HG03439 (cell line): ENCODE data around the gene TUBGCP6.

Experiments
- ATAC-seq: cut with Tn5 transposase; IDR thresholded peaks from one replicate; pipeline ENCODE4 v1.9.1; 2021; ENCODE audit warnings: mild to moderate bottlenecking, moderate library complexity; ENCODE audit not compliant: unreplicated experiment

Gene TUBGCP6

DNA sequence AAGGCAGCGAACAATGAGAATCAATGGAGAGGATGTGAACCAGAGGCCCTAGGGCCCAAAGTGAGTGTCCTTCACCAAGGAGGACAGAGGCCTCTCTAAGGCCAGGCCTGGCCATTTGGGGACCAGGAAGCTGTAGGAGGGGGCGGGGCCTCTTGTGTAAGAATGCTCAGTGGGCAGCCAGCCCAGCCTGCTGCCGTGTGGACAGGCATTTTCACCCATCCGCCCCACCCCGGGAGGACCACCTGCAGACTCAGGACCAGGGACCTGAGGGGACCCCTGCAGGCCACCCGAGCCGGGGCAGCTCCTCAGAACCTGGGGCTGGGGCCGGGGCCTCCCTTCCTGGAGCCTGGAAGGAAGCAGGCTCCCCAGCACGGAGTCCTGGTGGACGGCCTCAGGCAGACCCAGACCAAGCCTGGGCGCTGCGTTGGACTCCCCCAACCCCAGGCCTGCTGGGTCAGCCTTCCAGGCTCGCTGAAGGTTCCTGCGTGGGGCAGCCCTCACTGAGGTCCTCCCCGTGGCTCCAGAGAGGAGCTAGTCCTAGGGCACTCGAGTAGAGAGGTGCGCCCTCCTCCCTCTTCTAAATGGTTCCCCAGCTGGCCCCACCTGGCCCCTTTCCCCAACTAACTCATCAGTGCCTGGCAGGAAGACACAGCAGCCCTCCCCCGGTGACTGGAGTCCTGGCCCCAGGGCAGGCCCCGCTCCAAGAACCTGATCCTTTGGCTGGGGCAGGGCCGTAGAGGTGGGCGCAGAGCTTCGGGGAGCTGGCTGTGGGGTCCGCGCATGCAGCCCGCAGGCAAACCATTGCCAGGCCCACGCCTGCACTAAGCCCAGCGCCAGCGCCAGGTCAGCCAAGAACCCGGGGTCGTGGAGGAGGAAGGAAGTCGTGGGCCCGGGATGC is 60.6 kb downstream of the TUBGCP6 start:
- ATAC-seq = no peak

DNA sequence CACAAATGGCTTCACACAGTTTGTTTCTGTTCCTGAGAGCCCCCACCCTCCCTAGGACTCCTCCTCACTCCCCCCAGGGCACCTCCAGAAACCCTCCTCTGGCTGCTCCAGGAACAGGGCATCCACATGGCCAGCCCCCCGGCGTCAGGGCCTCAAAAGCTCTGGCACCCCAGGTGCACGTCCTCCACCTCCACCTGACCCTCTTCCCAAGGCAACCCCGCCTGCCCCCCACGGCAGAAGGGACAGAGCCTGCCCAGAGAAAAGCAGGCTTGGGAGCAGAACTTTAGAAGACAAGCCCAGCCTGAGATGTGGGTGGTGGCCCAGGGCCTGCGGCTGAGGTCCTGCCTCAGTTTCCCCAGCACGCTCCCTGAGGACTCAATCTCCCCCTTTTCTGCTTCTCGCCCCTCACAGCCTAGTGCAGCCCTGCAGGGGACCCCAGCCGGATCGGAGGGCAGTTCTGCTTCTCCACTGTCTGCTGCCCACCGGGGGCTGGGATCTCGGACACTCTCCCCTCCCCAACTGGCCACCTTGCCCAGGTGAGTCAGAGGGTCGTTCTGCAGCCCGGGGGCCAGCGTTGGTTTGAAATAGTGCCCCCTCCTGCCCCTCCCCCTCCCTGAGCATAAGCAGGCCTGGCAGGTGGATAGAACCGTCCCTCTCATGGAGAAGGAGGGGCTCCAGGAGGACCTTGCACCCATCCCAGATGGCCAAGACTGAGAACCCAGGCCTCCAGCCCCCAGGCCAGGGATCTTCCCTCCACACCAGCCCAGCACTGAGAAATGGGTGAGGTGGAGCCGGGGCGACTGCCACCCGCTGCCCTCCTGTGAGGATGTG is 61.5 kb downstream of the TUBGCP6 start:
- ATAC-seq = no peak

DNA sequence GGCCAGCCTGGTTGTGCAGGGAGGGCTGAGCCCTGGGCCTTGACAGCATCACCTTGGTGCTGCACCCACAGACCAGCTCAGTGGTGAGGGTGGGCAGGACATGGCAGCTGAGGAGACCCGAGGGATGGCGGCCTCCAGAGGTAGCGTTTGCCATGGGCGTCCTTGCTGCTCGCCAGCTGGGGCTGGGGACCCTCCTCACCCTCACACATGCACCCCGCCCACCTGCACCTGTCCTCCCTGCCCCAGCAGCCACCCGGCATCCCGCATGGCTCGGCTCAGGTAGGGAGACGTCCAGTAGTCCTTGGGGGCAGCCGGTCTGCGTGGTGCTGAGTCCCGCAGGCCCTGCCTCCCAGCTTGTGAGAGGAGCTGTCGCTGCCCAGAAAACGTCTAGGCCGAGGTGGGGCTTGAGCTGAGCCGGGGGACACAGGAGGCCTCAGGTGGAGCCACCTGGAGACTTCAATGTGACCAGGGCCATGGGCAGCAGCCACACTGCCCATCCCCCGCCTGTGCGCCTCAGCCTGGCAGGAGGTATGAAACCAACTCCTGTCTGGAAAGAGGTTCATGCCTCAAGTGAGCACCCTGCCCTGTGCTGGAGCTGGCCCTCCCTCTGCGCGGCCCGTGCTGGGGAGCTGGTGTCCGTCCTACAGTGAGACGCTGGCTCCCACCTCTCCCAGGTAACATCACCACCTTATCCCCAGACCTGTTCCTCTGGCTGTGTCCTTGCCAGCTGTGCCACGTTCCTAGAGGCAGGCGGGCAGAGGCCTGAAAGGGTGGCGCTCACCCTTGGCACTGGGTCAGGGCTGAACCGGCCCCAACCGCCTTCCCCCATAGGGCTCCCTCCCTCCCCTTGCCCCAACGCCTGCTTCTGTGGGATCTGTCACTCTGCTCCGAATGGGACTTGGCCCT is 62.4 kb downstream of the TUBGCP6 start:
- no peak for ATAC-seq

DNA sequence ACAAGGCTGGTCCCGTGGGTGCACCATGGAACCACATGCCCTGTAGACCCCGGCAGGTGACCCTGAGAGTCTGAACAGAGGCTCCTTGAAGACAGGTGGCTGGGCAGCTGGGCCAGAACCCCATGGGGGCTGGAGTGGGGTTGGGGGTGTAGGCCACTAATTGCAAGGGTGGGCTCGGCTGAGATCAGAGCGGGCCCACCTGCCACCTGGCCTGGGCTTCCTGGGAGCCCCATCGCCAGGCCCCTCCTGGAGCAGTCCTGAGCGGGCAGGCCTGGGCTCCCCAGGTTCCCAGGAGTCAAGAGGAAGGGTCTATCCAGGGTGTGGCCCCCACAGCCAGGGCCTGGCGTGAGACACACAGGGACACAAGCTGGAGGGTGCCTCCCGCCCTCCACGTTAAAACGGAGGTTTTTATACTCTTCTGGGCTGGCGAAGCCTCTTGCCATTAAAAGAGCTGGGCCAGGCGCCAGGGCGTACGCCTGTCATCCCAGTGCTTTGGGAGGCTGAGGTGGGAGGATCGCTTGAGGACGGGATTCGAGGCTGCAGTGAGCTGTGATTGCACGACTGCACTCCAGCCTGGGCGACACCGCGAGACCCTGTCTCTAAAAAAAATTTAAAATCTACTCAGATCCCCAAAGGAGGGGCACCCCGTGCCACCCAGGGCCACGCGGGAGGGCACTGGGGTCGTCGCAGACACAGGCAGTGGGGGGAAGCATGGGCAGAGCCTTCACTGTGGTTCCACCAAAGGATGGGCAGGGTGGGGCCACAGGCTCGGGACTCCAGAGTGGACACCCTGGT is 63.9 kb downstream of the TUBGCP6 start:
- ATAC-seq = no peak

DNA sequence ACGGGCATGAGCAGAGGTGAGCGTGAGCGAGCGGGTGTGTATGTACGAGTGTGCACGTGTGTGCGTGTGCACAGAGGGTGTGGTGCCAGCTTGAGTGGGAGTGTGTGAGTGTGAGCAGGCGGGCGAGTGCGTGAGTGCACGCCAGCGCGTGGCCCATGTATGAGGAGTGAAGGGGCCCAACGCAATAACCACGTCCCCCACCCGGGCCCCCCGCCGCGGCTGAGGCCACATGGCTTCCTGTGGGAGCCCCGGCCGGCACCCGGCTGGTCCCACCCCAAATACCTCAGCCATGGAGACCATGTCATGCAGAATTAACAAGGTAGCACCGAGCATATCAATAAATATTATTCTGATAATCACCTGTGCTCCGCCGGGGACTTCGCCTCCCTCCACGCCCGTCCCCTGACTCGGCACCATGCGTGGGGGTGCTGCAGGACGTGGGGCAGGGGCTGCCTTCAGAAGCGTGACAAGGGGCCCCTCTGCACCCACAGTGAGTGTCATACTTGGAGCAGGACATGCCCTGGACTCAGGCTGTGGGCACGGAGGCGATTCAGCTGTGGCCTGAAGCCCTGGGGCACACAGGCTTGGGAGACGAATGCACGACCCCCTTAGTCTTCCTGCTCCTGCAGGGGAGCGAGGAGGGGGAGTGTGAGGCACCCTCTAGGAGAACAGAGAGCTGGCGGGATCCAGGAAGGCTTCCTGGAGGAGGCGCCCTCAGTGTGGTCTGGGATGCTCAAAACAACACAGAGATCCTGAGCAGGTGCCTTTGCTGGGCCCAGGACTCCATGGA is 64.7 kb downstream of the TUBGCP6 start:
- ATAC-seq = no peak

DNA sequence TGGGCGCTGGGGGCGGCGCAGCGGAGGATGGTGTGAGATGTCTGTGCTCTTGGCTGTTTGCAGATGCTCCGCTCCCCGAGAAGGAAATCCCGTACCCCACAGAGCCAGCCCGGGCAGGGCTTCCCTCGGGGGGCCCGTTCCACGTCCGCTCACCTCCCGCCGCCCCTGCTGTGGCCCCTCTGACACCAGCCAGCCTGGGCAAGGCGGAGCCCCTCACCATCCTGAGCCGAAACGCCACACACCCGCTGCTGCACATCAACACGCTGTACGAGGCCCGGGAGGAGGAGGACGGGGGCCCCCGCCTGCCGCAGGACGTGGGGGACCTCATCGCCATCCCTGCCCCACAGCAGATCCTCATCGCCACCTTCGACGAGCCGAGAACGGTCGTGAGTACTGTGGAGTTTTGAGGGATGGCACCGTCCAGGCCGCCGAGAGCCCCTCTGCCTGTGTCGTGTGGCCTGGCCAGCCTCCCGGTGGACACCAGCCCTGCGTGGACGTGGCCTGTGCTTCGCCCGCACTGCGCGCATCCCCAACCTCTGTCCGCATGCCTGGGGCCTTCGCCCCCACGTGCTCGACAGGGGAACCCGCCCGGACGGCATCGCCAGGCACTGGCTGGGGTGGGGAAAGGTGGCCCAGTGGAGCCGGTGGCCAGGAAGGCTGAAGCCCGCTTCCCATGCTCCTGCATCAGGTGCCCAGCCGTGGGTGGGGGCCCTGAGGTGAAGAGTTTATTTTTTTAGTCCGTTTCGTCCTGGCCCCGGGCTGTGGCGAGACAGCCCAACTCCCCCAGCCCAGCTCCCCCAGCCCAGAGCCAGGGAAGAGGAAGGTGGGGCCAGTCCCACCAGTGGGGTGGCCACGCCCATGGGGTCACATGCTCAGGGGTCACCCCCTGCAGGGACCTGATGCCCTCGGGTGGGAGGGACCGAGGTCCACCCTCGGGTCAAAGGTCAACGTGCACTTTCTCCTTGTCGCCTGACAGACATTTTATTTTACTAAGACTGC is 65.7 kb downstream of the TUBGCP6 start:
- ATAC-seq = no peak

DNA sequence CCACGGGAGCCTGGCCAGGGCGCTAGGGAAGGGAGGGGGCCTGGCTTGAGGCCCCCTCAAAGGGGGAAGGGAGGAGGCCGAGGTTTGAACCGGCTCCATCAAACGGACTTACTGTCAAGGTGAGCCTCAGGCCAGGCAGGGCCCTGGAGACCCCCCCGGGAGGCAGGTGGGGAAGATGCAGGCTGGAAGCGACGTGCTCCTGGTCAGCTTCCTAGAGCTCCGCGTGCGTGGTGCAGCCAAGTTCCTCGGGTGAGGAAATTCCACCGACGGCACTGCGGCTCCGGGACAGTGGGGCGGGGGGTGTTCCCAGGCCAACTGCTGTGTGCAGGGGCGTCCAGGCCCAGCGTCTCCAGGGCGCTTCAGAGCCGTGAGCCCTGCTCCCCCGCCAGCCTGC is 66.4 kb downstream of the TUBGCP6 start:
- no peak for ATAC-seq

DNA sequence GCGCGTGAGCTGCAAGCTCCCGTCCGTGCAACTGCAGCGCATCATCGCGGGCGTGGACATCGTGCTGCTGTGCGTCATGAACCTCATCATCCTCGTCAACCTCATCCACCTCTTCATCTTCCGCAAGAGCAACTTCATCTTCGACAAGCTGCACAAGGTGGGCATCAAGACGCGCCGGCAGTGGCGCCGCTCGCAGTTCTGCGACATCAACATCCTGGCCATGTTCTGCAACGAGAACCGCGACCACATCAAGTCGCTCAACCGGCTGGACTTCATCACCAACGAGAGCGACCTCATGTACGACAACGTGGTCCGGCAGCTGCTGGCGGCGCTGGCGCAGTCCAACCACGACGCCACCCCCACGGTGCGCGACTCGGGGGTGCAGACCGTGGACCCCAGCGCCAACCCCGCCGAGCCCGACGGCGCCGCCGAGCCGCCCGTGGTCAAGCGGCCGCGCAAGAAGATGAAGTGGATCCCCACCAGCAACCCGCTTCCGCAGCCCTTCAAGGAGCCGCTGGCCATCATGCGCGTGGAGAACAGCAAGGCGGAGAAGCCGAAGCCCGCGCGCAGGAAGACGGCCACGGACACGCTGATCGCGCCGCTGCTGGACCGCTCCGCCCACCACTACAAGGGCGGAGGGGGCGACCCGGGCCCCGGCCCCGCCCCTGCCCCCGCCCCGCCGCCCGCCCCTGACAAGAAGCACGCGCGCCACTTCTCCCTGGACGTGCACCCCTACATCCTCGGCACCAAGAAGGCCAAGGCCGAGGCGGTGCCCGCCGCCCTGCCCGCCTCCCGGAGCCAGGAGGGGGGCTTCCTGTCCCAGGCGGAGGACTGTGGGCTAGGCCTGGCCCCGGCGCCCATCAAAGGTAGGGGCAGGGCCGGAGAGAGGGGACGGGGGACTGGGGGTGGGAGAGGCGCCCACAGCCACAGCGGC is 67.0 kb downstream of the TUBGCP6 start:
- ATAC-seq = no peak

DNA sequence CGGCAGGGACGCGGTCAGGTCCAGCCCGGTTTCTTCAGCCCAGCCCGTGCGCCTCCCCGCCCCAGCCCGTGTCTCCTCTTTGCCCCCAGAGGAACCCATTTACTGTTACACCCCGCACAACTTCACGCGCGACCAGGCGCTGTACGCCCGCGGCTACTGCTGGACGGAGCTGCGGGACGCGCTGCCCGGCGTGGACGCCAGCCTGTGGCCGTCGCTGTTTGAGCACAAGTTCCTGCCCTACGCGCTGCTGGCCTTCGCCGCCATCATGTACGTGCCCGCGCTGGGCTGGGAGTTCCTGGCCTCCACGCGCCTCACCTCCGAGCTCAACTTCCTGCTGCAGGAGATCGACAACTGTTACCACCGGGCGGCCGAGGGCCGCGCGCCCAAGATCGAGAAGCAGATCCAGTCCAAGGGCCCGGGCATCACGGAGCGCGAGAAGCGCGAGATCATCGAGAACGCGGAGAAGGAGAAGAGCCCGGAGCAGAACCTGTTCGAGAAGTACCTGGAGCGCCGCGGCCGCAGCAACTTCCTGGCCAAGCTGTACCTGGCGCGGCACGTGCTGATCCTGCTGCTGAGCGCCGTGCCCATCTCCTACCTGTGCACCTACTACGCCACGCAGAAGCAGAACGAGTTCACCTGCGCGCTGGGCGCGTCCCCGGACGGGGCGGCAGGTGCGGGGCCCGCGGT is 67.8 kb downstream of the TUBGCP6 start:
- no peak for ATAC-seq

DNA sequence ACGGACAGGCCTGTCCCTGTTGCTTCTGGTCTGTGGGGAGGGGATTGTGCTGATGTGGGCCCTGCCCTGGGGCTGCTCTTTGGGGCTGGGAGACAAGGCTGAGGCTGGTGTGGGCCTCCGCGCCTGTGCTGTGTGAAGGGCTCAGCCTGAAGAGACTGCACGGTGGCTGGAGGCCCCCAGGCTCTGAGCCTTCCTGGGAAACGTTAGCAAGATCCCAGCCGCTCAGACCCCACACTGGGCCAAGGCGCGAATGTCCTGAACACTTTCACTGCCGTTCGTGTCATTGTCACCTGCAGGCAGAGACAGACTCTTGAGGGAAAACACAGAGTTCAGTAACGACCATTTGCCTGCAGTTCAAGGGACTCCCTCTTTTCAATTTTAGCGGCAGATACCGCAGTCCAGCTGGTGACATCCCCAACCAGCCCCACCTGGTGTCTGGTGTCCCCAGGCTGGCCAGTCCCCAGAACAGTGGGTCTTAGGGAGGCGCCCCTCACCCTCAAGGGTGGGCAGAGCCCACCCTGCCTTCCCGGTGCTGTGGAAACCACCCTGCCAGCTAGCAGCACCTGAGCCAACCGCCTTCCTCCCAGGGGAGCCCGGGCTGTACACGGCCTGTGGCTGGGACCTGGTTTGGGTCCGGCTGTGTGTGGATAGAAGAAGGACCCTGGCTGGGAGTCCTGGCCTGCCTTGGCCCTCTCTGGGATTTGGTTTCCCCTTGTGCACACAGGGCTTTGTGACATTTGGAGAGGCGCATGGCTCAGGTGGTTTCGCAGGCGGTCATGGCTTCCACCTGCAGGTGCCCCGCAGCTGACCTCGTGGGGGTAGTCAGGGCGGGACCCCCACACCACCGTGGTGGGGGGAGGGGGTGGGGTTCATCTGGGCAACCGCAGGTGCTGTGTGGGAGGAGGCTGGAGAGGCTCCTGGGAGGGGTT is 68.6 kb downstream of the TUBGCP6 start:
- ATAC-seq = no peak

DNA sequence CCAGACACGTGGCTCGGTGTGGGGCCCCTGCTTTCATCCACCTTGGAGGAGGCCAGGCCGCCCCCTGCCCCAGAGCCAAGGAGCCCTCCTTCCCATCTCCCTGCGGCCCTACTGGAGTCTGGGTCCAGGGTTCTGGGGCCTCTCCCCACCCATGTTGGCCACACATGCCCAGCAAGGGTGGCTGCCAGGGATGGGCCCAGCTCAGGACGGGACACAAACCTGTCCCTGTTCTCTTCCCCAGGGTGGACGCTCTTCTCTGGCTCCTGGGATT is 69.7 kb downstream of the TUBGCP6 start:
- no peak for ATAC-seq

DNA sequence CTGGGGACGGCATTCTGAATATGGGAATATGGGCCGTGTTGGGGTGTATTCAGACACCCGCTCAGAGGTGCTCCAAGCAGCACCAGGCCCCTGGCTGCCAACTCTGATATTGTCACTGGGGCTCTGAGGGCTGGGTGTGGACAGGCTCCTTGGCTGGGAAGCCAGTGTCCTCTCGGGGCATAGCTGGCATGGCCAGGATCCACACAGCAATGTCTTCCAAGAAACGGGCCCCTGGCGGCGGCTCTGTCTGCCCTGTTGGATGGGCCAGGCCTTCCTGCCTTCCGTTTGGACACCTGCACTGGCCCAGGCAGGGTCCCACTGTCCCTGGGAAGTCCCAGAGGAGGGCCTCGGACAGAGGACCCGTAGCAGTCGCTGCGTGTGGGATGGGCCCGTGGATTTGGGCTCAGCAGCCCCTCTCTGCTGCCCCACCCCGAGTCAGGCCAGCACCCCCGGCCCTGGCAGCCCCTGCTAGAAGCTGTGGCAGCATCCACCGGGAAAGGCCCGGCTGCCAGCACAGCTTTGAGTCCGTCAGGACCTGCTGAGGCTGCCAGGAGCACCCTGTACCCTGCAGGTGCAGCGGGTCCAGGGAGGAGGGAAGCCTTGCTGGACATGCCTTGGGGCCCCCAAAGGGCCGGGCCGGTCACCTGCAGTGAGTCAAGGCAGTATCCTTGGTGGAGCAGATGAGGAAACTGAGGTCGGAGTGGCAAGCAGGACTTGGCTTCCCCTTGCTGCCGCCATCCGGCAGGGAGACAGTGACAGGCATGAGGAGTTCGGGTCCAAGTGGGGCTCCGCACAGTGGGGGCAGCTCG is 70.2 kb downstream of the TUBGCP6 start:
- no peak for ATAC-seq

DNA sequence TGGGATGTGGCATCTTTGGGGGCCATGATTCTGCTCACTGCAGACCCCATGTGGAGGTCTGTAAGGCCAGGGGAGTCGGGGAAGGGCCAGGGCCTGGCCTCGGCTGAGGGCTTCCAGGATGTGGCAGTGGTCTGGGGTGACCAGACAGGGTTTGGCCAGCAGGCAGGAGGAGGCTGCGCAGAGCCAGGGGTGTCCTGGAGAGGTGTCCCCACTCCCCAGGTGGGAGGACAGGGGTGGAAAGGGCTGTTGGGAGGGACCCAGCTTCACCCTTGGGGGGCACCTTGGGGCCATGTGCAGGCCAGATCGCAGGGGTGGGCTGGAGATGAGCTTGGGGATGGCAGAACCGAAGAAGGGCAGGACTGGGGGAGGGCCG is 70.9 kb downstream of the TUBGCP6 start:
- no peak for ATAC-seq

DNA sequence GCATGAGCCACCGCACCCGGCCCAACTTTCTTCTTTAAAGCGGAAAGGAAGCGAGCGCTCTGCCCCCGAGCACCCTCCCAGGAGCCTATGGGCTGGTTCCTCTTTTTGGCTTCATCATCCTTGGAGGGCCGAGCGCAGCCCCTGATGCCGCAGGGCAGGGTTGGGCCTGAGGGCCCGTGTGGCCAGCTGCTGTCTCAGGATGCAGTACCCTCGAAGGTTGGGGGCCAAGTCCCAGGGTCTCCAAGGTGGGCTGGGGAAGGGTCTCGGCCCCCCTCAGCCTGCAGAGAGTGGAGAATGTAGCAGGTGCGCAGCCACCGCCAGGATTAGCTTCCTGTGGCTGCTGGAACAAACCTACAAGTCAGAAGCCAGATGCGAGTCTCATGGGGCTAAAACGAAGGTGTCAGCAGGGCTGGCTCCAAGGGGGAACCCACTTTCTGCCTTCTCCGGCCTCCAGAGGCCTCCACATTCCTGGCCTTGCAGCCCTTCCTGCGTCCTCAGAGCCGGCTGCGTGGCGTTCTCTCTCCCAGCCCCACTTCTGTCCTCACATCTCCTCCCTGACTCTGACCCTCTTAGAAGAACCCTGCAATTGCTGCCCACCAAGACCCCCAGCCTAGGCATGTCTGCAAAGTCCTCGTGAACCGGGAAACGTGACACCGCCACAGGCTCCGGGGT is 71.4 kb downstream of the TUBGCP6 start:
- ATAC-seq = no peak
